HEK293 (cell line): ENCODE measurements around the gene GALE.
A peak's percentile ranks its signal among the peaks of the same experiment; 100 is the strongest.

ENCODE experiments used
- CTCF ChIA-PET: fragments of 350-600 bp; formaldehyde crosslinking; extraction: SDS; loops from one replicate; lab custom pipeline; 2021; ENCODE audit warnings: antibody characterized with exemption; lab: Yijun Ruan, JAX
- POLR2A ChIA-PET: fragments of 300-600 bp; formaldehyde crosslinking; extraction: SDS; loops from one replicate; lab custom pipeline; 2020; ENCODE audit warnings: antibody characterized with exemption, inconsistent platforms; lab: Yijun Ruan, JAX
- H3K27ac ChIP-seq: fragments of 200-500 bp; sonication (Bioruptor generic); 2 replicates; pipeline ENCODE4 v1.5.1; 2014; ENCODE audit warnings: low read depth, low read length, control low read depth, inconsistent platforms; ENCODE audit errors: extremely low read depth
- H3K36me3 ChIP-seq, 2 experiments: fragments of 200-500 bp in 1 of 2; sonication (Bioruptor generic) in 1 of 2; 1 replicate in 1 of 2; 2 replicates in 1 of 2; pipeline ENCODE4 v1.5.1; 2014 to 2017; ENCODE audit warnings: inconsistent platforms in 2 of 2, low read length in 2 of 2; ENCODE audit not compliant: control insufficient read depth in 2 of 2, insufficient read depth in 1 of 2
- H3K4me1 ChIP-seq: fragments of 200-500 bp; sonication (Bioruptor generic); 2 replicates; pipeline ENCODE4 v1.5.1; 2014; ENCODE audit warnings: mild to moderate bottlenecking, low read length, inconsistent platforms; ENCODE audit not compliant: control insufficient read depth, insufficient read depth
- H3K4me3 ChIP-seq: 2 replicates; pipeline ENCODE4 v1.5.1; 2011; ENCODE audit warnings: low read depth, mild to moderate bottlenecking, control low read depth, low read length, moderate library complexity
- H3K9me3 ChIP-seq: fragments of 200-500 bp; sonication (Bioruptor generic); 2 replicates; pipeline ENCODE4 v1.5.1; 2014; ENCODE audit warnings: low read depth, low read length, inconsistent platforms; ENCODE audit not compliant: control insufficient read depth, insufficient read depth
- AEBP2 ChIP-seq: fragments of 450-650 bp; formaldehyde crosslinking; IDR thresholded peaks from 2 replicates; pipeline ENCODE4 v1.5.1; 2016; ENCODE audit warnings: missing biosample characterization, missing genetic modification characterization, borderline replicate concordance
- GLIS2 ChIP-seq: fragments of 450-650 bp; formaldehyde crosslinking; IDR thresholded peaks from 2 replicates; pipeline ENCODE4 v1.5.1; 2016; ENCODE audit warnings: missing biosample characterization, missing genetic modification characterization
- HIC1 ChIP-seq: fragments of 450-650 bp; formaldehyde crosslinking; IDR thresholded peaks from 2 replicates; pipeline ENCODE4 v1.5.1; 2016; ENCODE audit warnings: missing biosample characterization, missing genetic modification characterization
- HOXA7 ChIP-seq: sonication (generic); formaldehyde crosslinking; IDR thresholded peaks from 2 replicates; pipeline ENCODE4 v1.8.1; 2022; ENCODE audit warnings: missing genetic modification reagents, borderline replicate concordance
- HOXD13 ChIP-seq: sonication (generic); formaldehyde crosslinking; IDR thresholded peaks from 2 replicates; pipeline ENCODE4 v1.8.0; 2022; ENCODE audit warnings: missing genetic modification reagents, borderline replicate concordance
- PATZ1 ChIP-seq: fragments of 450-650 bp; formaldehyde crosslinking; IDR thresholded peaks from 2 replicates; pipeline ENCODE4 v1.5.1; 2016; ENCODE audit warnings: missing biosample characterization, missing genetic modification characterization
- PRDM10 ChIP-seq: fragments of 450-650 bp; formaldehyde crosslinking; IDR thresholded peaks from 2 replicates; pipeline ENCODE4 v1.5.1; 2016; ENCODE audit warnings: missing biosample characterization, missing genetic modification characterization
- SETDB1 ChIP-seq: IDR thresholded peaks from one replicate; pipeline ENCODE4 v1.6.1; 2017; ENCODE audit warnings: mild to moderate bottlenecking, low read length, moderate library complexity, mixed read lengths; ENCODE audit not compliant: insufficient read length
- YY2 ChIP-seq: fragments of 450-650 bp; formaldehyde crosslinking; IDR thresholded peaks from 2 replicates; pipeline ENCODE4 v1.5.1; 2016; ENCODE audit warnings: missing biosample characterization, missing genetic modification characterization
- ZFP3 ChIP-seq: fragments of 450-650 bp; formaldehyde crosslinking; IDR thresholded peaks from 2 replicates; pipeline ENCODE4 v1.5.1; 2016; ENCODE audit warnings: low read depth, missing biosample characterization, missing genetic modification characterization
- ZFP37 ChIP-seq: fragments of 450-650 bp; formaldehyde crosslinking; IDR thresholded peaks from 2 replicates; pipeline ENCODE4 v1.5.1; 2016; ENCODE audit warnings: missing biosample characterization, missing genetic modification characterization
- ZNF10 ChIP-seq: fragments of 450-650 bp; formaldehyde crosslinking; IDR thresholded peaks from 2 replicates; pipeline ENCODE4 v1.5.1; 2017; ENCODE audit warnings: missing biosample characterization, missing genetic modification characterization
- ZNF146 ChIP-seq: fragments of 450-650 bp; formaldehyde crosslinking; IDR thresholded peaks from 2 replicates; pipeline ENCODE4 v1.5.1; 2016; ENCODE audit warnings: missing biosample characterization, missing genetic modification characterization
- ZNF211 ChIP-seq: fragments of 450-650 bp; formaldehyde crosslinking; IDR thresholded peaks from 2 replicates; pipeline ENCODE4 v1.5.1; 2016; ENCODE audit warnings: low read depth, missing biosample characterization, missing genetic modification characterization
- ZNF239 ChIP-seq: fragments of 450-650 bp; formaldehyde crosslinking; IDR thresholded peaks from 2 replicates; pipeline ENCODE4 v1.5.1; 2016; ENCODE audit warnings: missing biosample characterization, missing genetic modification characterization
- ZNF366 ChIP-seq: fragments of 450-650 bp; formaldehyde crosslinking; conservative IDR thresholded peaks from 2 replicates; pipeline ENCODE4 v1.5.1; 2016; ENCODE audit warnings: missing biosample characterization, missing genetic modification characterization
- ZNF626 ChIP-seq: fragments of 450-650 bp; sonication (Bioruptor Pico); formaldehyde crosslinking; IDR thresholded peaks from 2 replicates; pipeline ENCODE4 v1.5.1; 2018; ENCODE audit warnings: missing biosample characterization, missing genetic modification characterization, inconsistent platforms
- ZNF645 ChIP-seq: fragments of 450-650 bp; formaldehyde crosslinking; IDR thresholded peaks from 2 replicates; pipeline ENCODE4; 2016; ENCODE audit warnings: missing biosample characterization, missing genetic modification characterization
- ZNF670 ChIP-seq: fragments of 450-650 bp; formaldehyde crosslinking; IDR thresholded peaks from 2 replicates; pipeline ENCODE4 v1.5.1; 2016; ENCODE audit warnings: missing biosample characterization, missing genetic modification characterization, low read depth
- ZNF692 ChIP-seq: fragments of 450-650 bp; formaldehyde crosslinking; IDR thresholded peaks from 2 replicates; pipeline ENCODE4 v1.5.1; 2016; ENCODE audit warnings: missing biosample characterization, missing genetic modification characterization
- ZNF707 ChIP-seq: fragments of 450-650 bp; formaldehyde crosslinking; IDR thresholded peaks from 2 replicates; pipeline ENCODE4 v1.5.1; 2016; ENCODE audit warnings: missing biosample characterization, missing genetic modification characterization
- ZNF792 ChIP-seq: fragments of 450-650 bp; formaldehyde crosslinking; IDR thresholded peaks from 2 replicates; pipeline ENCODE4 v1.5.1; 2016; ENCODE audit warnings: missing biosample characterization, missing genetic modification characterization

GALE gene

GRCh38 chr1:23799570-23800399 lies 769 bp downstream of the GALE start:
- peaks cover 0 to 67% of the 10 kb centered on the region in 2 experiments; a peak in 2 of 3 replicates for H3K36me3 ChIP-seq
- H3K4me1 ChIP-seq = peaks cover 3% of the 10 kb centered on the region; the same call in 1 of the 2 replicates
- CTCF ChIA-PET = interaction anchor here (0.7 to 5.6 kb wide), 4 partner anchors 11 to 400 kb away, joined by 3 to 52 read pairs (median 9); no protein-coding TSS in a partner anchor
- H3K27ac ChIP-seq = peak overlapping the region; percentile 59; the same call in 1 of the 2 replicates
- no peaks in the 10 kb centered on the region for H3K9me3 ChIP-seq
- H3K4me3 ChIP-seq = peak overlapping the region; percentile 80
- POLR2A ChIA-PET = interaction anchor here (0.5 to 5.5 kb wide), 12 partner anchors 9 to 180 kb away, joined by 3 to 47 read pairs (median 4); partner anchors contain the start of genes HMGCL, LYPLA2, PITHD1 and SRSF10
- TF ChIP-seq ZNF707 (no peak), ZNF366 (tag by site-specific recombination) (no peak), YY2 (tag by site-specific recombination) (no peak), ZNF670 (no peak), ZNF10 (tag by site-specific recombination) (no peak), ZFP3 (tag by site-specific recombination) (no peak), ZNF146 (no peak), PATZ1 (peak; percentile 26), HIC1 (tag by site-specific recombination) (peak; percentile 18; the same call in 1 of the 2 replicates), ZFP37 (no peak), AEBP2 (tag by site-specific recombination) (no peak), ZNF239 (tag by site-specific recombination) (no peak), GLIS2 (tag by site-specific recombination) (peak; percentile 67), ZNF792 (no peak), ZNF692 (tag by site-specific recombination) (0 out of 2 replicates have a peak, but pooled peaks have one; percentile 11), HOXD13 (no peak), ZNF645 (tag by site-specific recombination) (no peak), SETDB1 (no peak), ZNF626 (tag by site-specific recombination) (no peak), PRDM10 (tag by site-specific recombination) (no peak), HOXA7 (CRISPR knock-in tag) (no peak), ZNF211 (tag by site-specific recombination) (no peak)
